HepG2 (cell line): Measurements from ENCODE around the gene ARF6. TPM values are rescaled to one million over a fixed set of nuclear protein-coding genes. Genes with fewer than 3 reads are reported as not detected.

Experiments used
- ATAC-seq: fragments of 200-7000 bp; cut with Tn5 transposase; 3 replicates; pipeline ENCODE4 v1.9.1; 2020; ENCODE audit warnings: mild to moderate bottlenecking, moderate library complexity
- BruUV-seq: library from RNA; stranded (reverse); fragments of 400-500 nt; replicated peaks from 2 replicates; lab custom pipeline; 2021; lab: Mats Ljungman, UMichigan
- CTCF ChIA-PET: fragments of 300-600 bp; formaldehyde crosslinking; extraction: SDS; loops from one replicate; lab custom pipeline; 2021; ENCODE audit warnings: low total read pairs, inconsistent platforms, low intra/inter-chr PET ratio; lab: Yijun Ruan, JAX
- POLR2A ChIA-PET: fragments of 350-600 bp; sonication (Branson Sonifier 250); formaldehyde crosslinking; loops from one replicate; lab custom pipeline; 2020; ENCODE audit warnings: antibody characterized with exemption, inconsistent platforms; lab: Yijun Ruan, JAX
- DNase-seq: peaks from one replicate; pipeline ENCODE4 v3.0.0-alpha.2; 2015; ENCODE audit warnings: low spot score
- FAIRE-seq: peaks from 3 replicates; lab custom pipeline; 2011; peaks lifted over from hg19 to GRCh38; lab: Jason Lieb, UNC
- H2AFZ ChIP-seq: one replicate; pipeline ENCODE4 v1.6.1; 2011; ENCODE audit warnings: low read length, inconsistent platforms
- H3K27ac ChIP-seq: fragments of 300-600 bp; 3 replicates; pipeline ENCODE4 v1.8.0; 2011; ENCODE audit warnings: mixed run types, mild to moderate bottlenecking, mixed read lengths, low read length, inconsistent platforms; ENCODE audit not compliant: insufficient read depth; ENCODE audit errors: extremely low read length
- H3K27me3 ChIP-seq, 2 experiments: fragments of 200-600 bp in 1 of 2; 2 replicates in 1 of 2; 3 replicates in 1 of 2; pipeline versions ENCODE4 v1.6.0 to v1.8.0; 2011; ENCODE audit warnings: low read length in 2 of 2, mild to moderate bottlenecking in 2 of 2, moderate library complexity in 2 of 2, inconsistent platforms in 1 of 2; ENCODE audit not compliant: insufficient read depth in 2 of 2, control insufficient read depth in 1 of 2
- H3K36me3 ChIP-seq, 2 experiments: fragments of 200-600 bp in 1 of 2; replicated peaks in 1 of 2; 2 replicates in 1 of 2; 3 replicates in 1 of 2; pipeline versions ENCODE4 v1.5.1 to v1.8.0; 2011; ENCODE audit warnings: low read length in 2 of 2, inconsistent platforms in 1 of 2; ENCODE audit not compliant: insufficient read depth in 2 of 2, control insufficient read depth in 1 of 2
- H3K4me1 ChIP-seq: 2 replicates; pipeline ENCODE4 v1.5.1; 2012; ENCODE audit warnings: low read length, inconsistent platforms; ENCODE audit not compliant: insufficient read depth
- H3K4me2 ChIP-seq: 2 replicates; pipeline ENCODE4 v1.6.0; 2011; ENCODE audit warnings: low read depth, low read length, inconsistent platforms
- H3K4me3 ChIP-seq, 3 experiments: fragments of 200-600 bp in 1 of 3; sonication (generic), shearing (Covaris generic) in 1 of 3; replicated peaks in 1 of 3; 2 replicates each; pipeline ENCODE4 v1.5.1; 2011 to 2016; ENCODE audit warnings: low read length in 3 of 3, inconsistent platforms in 2 of 3, low read depth in 2 of 3, mild to moderate bottlenecking in 2 of 3, control low read depth in 1 of 3, mixed read lengths in 1 of 3; ENCODE audit not compliant: insufficient read depth in 1 of 3
- H3K79me2 ChIP-seq: one replicate; pipeline ENCODE4 v1.6.1; 2011; ENCODE audit warnings: low read length, inconsistent platforms; ENCODE audit not compliant: insufficient read depth
- H3K9ac ChIP-seq: 2 replicates; pipeline ENCODE4 v1.6.0; 2011; ENCODE audit warnings: mild to moderate bottlenecking, low read depth, low read length, inconsistent platforms; ENCODE audit not compliant: insufficient read depth
- H3K9me3 ChIP-seq: 2 replicates; pipeline ENCODE4 v1.5.1; 2012; ENCODE audit warnings: mild to moderate bottlenecking, low read length
- H4K20me1 ChIP-seq: 2 replicates; pipeline ENCODE4 v1.6.0; 2011; ENCODE audit warnings: inconsistent platforms, mild to moderate bottlenecking, low read length, moderate library complexity; ENCODE audit not compliant: insufficient read depth
- ATAD3A ChIP-seq: sonication (generic); formaldehyde crosslinking; IDR thresholded peaks from 2 replicates; pipeline ENCODE4 v1.4.0; 2020; ENCODE audit warnings: missing genetic modification reagents
- BHLHE40 ChIP-seq: IDR thresholded peaks from 2 replicates; pipeline ENCODE4 v1.6.1; 2011; ENCODE audit warnings: low read length, improper control_type of control experiment
- MAX ChIP-seq: IDR thresholded peaks from 2 replicates; pipeline ENCODE4 v1.6.1; 2012; ENCODE audit warnings: inconsistent platforms
- MTA1 ChIP-seq: sonication (generic); formaldehyde crosslinking; IDR thresholded peaks from 2 replicates; pipeline ENCODE4 v1.4.0; 2020; ENCODE audit warnings: missing genetic modification reagents, mild to moderate bottlenecking, borderline replicate concordance
- NFE2L1 ChIP-seq: sonication (generic); formaldehyde crosslinking; IDR thresholded peaks from 2 replicates; pipeline ENCODE4 v1.4.0; 2020; ENCODE audit warnings: missing genetic modification reagents, mild to moderate bottlenecking, borderline replicate concordance
- SRY ChIP-seq: sonication (generic); formaldehyde crosslinking; IDR thresholded peaks from 2 replicates; pipeline ENCODE4 v1.8.0; 2022; ENCODE audit warnings: mild to moderate bottlenecking, missing genetic modification reagents
- SSRP1 ChIP-seq: IDR thresholded peaks from 2 replicates; pipeline ENCODE4 v1.6.1; 2016; ENCODE audit warnings: control low read depth
- TFAP4 ChIP-seq: sonication (generic); IDR thresholded peaks from 2 replicates; pipeline ENCODE4 v1.6.1; 2016; ENCODE audit warnings: low read depth, borderline replicate concordance
- ZNF30 ChIP-seq: sonication (generic); formaldehyde crosslinking; IDR thresholded peaks from 2 replicates; pipeline ENCODE4 v1.5.0; 2020; ENCODE audit warnings: mild to moderate bottlenecking, missing genetic modification reagents
- ZNF513 ChIP-seq: sonication (generic); formaldehyde crosslinking; conservative IDR thresholded peaks from 2 replicates; pipeline ENCODE4 v1.5.0; 2020; ENCODE audit warnings: missing genetic modification reagents
- ZNF644 ChIP-seq: IDR thresholded peaks from 2 replicates; pipeline ENCODE4 v1.6.1; 2016; ENCODE audit warnings: low read depth
- ZNF747 ChIP-seq: sonication (generic); formaldehyde crosslinking; IDR thresholded peaks from 2 replicates; pipeline ENCODE4 v1.8.1; 2023; ENCODE audit warnings: missing genetic modification reagents, mild to moderate bottlenecking, borderline replicate concordance
- ZNF772 ChIP-seq: sonication (generic); formaldehyde crosslinking; IDR thresholded peaks from 2 replicates; pipeline ENCODE4 v1.5.0; 2020; ENCODE audit warnings: mild to moderate bottlenecking, missing genetic modification reagents
- WGBS: methylation state at CpG from one replicate; pipeline ENCODE4 v1.1.6; 2017; ENCODE audit warnings: low lambda C conversion rate; 5-methylcytosine and 5-hydroxymethylcytosine counted together
- in situ Hi-C: cut with HindIII; loops from 2 replicates; pipeline ENCODE4 v1.10.0; 2017; ENCODE audit warnings: low pct_unique_long_range_greater_than_20kb; ENCODE audit not compliant: extremely low pct_ligation_motif_present
- intact Hi-C: fragments of 100-400 bp; cut with micrococcal nuclease; formaldehyde crosslinking; loops from one replicate; pipeline ENCODE4 v1.10.0; 2022; ENCODE audit not compliant: unreplicated experiment
- polyA plus RNA-seq, 8 experiments: library from polyadenylated mRNA; depleted of rRNA in 3 of 8; stranded (reverse) in 7 of 8; unstranded in 1 of 8; fragments of >200 nt; fragmentation: Illumina TruSeq in 4 of 8; extraction: Trizol in 4 of 8; gene quantifications; 2 replicates each; pipeline versions ENCODE4 v1.2.1 to v1.2.3, GENCODE V29; 2011 to 2016; ENCODE audit warnings: low read depth in 4 of 8, missing spikeins in 1 of 8, mixed read lengths in 1 of 8; ENCODE audit not compliant: insufficient read depth in 1 of 8
- total RNA-seq, 5 experiments: library from RNA; depleted of rRNA; stranded (reverse); fragments of >200 nt; fragmentation: Illumina TruSeq; extraction: Trizol; gene quantifications; 2 replicates each; pipeline ENCODE4 v1.2.3, GENCODE V29; 2016; ENCODE audit warnings: low read depth in 1 of 5
- TF ChIP-seq, protein P1 (sequence below): sonication (generic); formaldehyde crosslinking; IDR thresholded peaks from 2 replicates; pipeline ENCODE4 v1.8.0; 2022; ENCODE audit warnings: mild to moderate bottlenecking, missing genetic modification reagents, moderate library complexity
- TF ChIP-seq, protein P2 (sequence below): sonication (generic); formaldehyde crosslinking; IDR thresholded peaks from 2 replicates; pipeline ENCODE4 v1.4.0; 2020; ENCODE audit warnings: missing genetic modification reagents, borderline replicate concordance
- TF ChIP-seq, protein P3 (sequence below): sonication (generic); formaldehyde crosslinking; IDR thresholded peaks from 2 replicates; pipeline ENCODE4 v1.8.1; 2023; ENCODE audit warnings: missing genetic modification reagents, mild to moderate bottlenecking, borderline replicate concordance
- TF ChIP-seq, protein P4 (sequence below): sonication (generic); formaldehyde crosslinking; IDR thresholded peaks from 2 replicates; pipeline ENCODE4 v1.5.0; 2020; ENCODE audit warnings: mild to moderate bottlenecking, missing genetic modification reagents

ARF6 gene
- total and polyA plus RNA-seq, 2 of the 13 experiments (the other 11 are each of a cell fraction or from before 2014, with no cell fraction given): 12.7 to 31.9 TPM

GRCh38 chr14:49886523-49886922 is 6.4 kb upstream of the ARF6 start:
- 88% methylated on average over 12 of the region's 12 CpGs for WGBS
- in situ Hi-C loops: no loop called here
- BruUV-seq: no TSS peak
- Histone ChIP-seq H3K9ac (no peak overlapping the region), H3K27me3 (no peaks in the 10 kb centered on the region; a peak in 1 of 5 replicates), H3K4me2 (no peak overlapping the region), H3K79me2 (no peaks in the 10 kb centered on the region), H3K9me3 (no peaks in the 10 kb centered on the region), H2AFZ (no peak overlapping the region), H3K27ac (no peak overlapping the region), H3K4me1 (peaks cover 3% of the 10 kb centered on the region), H4K20me1 (no peaks in the 10 kb centered on the region), H3K4me3 (no peak overlapping the region), H3K36me3 (no peaks in the 10 kb centered on the region)
- FAIRE-seq: no peak
- no peak for DNase-seq
- CTCF ChIA-PET: no interaction called here
- intact Hi-C loops: no loop called here
- no peak for ATAC-seq
- POLR2A ChIA-PET: no interaction called here
- no peak for TF ChIP-seq SSRP1 (CRISPR knock-in tag)
- no peak for TF ChIP-seq ZNF30 (CRISPR knock-in tag)
- TF ChIP-seq MAX: no peak
- TF ChIP-seq ZNF644 (CRISPR knock-in tag): no peak
- TF ChIP-seq, protein P1, sequence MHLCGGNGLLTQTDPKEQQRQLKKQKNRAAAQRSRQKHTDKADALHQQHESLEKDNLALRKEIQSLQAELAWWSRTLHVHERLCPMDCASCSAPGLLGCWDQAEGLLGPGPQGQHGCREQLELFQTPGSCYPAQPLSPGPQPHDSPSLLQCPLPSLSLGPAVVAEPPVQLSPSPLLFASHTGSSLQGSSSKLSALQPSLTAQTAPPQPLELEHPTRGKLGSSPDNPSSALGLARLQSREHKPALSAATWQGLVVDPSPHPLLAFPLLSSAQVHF (CRISPR knock-in tag): no peak
- TF ChIP-seq, protein P2, sequence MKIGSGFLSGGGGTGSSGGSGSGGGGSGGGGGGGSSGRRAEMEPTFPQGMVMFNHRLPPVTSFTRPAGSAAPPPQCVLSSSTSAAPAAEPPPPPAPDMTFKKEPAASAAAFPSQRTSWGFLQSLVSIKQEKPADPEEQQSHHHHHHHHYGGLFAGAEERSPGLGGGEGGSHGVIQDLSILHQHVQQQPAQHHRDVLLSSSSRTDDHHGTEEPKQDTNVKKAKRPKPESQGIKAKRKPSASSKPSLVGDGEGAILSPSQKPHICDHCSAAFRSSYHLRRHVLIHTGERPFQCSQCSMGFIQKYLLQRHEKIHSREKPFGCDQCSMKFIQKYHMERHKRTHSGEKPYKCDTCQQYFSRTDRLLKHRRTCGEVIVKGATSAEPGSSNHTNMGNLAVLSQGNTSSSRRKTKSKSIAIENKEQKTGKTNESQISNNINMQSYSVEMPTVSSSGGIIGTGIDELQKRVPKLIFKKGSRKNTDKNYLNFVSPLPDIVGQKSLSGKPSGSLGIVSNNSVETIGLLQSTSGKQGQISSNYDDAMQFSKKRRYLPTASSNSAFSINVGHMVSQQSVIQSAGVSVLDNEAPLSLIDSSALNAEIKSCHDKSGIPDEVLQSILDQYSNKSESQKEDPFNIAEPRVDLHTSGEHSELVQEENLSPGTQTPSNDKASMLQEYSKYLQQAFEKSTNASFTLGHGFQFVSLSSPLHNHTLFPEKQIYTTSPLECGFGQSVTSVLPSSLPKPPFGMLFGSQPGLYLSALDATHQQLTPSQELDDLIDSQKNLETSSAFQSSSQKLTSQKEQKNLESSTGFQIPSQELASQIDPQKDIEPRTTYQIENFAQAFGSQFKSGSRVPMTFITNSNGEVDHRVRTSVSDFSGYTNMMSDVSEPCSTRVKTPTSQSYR (CRISPR knock-in tag): no peak
- no peak for TF ChIP-seq BHLHE40
- no peak for TF ChIP-seq ZNF772 (CRISPR knock-in tag)
- TF ChIP-seq TFAP4: no peak
- TF ChIP-seq, protein P3, sequence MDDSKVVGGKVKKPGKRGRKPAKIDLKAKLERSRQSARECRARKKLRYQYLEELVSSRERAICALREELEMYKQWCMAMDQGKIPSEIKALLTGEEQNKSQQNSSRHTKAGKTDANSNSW: no peak
- TF ChIP-seq ATAD3A: no peak
- TF ChIP-seq, protein P4, sequence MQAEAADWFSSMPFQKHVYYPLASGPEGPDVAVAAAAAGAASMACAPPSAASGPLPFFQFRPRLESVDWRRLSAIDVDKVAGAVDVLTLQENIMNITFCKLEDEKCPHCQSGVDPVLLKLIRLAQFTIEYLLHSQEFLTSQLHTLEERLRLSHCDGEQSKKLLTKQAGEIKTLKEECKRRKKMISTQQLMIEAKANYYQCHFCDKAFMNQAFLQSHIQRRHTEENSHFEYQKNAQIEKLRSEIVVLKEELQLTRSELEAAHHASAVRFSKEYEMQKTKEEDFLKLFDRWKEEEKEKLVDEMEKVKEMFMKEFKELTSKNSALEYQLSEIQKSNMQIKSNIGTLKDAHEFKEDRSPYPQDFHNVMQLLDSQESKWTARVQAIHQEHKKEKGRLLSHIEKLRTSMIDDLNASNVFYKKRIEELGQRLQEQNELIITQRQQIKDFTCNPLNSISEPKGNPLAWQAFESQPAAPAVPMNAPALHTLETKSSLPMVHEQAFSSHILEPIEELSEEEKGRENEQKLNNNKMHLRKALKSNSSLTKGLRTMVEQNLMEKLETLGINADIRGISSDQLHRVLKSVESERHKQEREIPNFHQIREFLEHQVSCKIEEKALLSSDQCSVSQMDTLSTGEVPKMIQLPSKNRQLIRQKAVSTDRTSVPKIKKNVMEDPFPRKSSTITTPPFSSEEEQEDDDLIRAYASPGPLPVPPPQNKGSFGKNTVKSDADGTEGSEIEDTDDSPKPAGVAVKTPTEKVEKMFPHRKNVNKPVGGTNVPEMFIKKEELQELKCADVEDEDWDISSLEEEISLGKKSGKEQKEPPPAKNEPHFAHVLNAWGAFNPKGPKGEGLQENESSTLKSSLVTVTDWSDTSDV (CRISPR knock-in tag): no peak
- TF ChIP-seq ZNF747: no peak
- no peak for TF ChIP-seq SRY (CRISPR knock-in tag)
- no peak for TF ChIP-seq MTA1
- no peak for TF ChIP-seq ZNF513 (CRISPR knock-in tag)
- no peak for TF ChIP-seq NFE2L1 (CRISPR knock-in tag)
